ENCODE measurements around the gene GAB2. TPM values are rescaled to one million over a fixed set of nuclear protein-coding genes. Genes with fewer than 3 reads are reported as not detected.

GAB2 gene
- total and polyA plus RNA-seq, 2 of the 4 experiments (the other 2 are of a cell fraction), result 3.3 to 5.9 TPM

DNA sequence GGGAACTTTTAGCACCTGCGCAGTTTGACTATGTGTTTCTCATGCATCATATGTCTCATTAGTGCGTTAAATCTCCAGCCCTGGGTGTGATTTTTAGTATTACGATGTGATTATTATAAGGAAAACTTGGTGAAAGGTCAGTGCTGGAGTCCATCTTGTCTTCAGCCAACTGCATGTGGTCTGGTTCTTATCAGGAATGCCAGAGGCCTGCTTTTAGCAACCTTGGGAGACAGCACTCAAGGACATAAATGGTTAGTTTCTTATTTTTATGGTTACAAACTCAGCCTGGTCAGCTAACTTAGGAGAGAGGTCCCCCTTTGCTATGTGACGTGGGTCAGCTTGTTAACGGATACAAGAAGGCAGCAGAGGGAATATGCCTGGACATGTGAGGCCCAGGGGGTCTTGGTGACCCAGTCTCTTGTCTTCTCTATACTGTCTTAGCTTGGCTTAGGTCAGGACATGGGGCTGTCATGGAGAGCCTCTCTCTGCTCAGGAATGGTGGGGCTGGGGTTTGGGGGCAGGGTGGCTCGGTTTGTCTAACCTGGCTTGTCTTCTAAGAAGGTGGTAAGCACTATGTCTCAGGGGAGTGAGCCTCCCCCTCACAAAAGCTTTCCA, 250.7 kb downstream of the GAB2 start:
- peaks cover 26% of the 10 kb centered on the region for H3K9me1 ChIP-seq (ENCODE audit: insufficient read depth, low read length)
- H3K4me2 ChIP-seq (ENCODE audit: low read depth, low read length), result no peak overlapping the region
- H3K56ac ChIP-seq (ENCODE audit: extremely low read depth, insufficient read depth, low read length), result no peak overlapping the region
- H2AFZ ChIP-seq (replicated peaks; ENCODE audit: low read length, poor library complexity), result peak overlapping the region; percentile 72
- peaks cover 0 to 20% of the 10 kb centered on the region in 2 experiments; a peak in 2 of 4 replicates for H3K79me1 ChIP-seq (ENCODE audit: low read depth in 1 of 2, low read length in 2 of 2)
- H3K27ac ChIP-seq (ENCODE audit: insufficient read depth, low read length), result no peak overlapping the region
- in situ Hi-C loops (cut with MboI; ENCODE audit: low sequenced_read_pairs) (no loop called here), intact Hi-C loops (cut with micrococcal nuclease) (no loop called here), dilution Hi-C loops (cut with HindIII; ENCODE audit: low sequenced_read_pairs, unreplicated experiment) (no loop called here)
- no peaks in the 10 kb centered on the region for H3K9me3 ChIP-seq (ENCODE audit: control insufficient read depth, insufficient read depth, low read length)
- H2AK9ac ChIP-seq (replicated peaks; ENCODE audit: low read depth, low read length, poor library complexity), result peak overlapping the region; percentile 78
- ChIA-PET CTCF (no interaction called here), POLR2A (ENCODE audit: unreplicated experiment) (no interaction called here)
- peak overlapping the region; percentile 32; the same call in 1 of the 2 replicates for H4K5ac ChIP-seq (ENCODE audit: low read depth, low read length)
- no peak overlapping the region for H3K23ac ChIP-seq (ENCODE audit: low read depth, low read length)
- DNase-seq (no peak), ATAC-seq (ENCODE audit: low read depth) (no peak)
- H2BK20ac ChIP-seq (ENCODE audit: low read depth, low read length), result peak overlapping the region; percentile 81; the same call in 1 of the 2 replicates
- no peak for TF ChIP-seq BHLHE40 (IDR thresholded peaks at IDR 0.05; ENCODE audit: low read depth, low read length)
- TF ChIP-seq POLR2A (IDR thresholded peaks at IDR 0.05; ENCODE audit: low read depth, low read length), result no peak
- no peak for TF ChIP-seq CEBPB (IDR thresholded peaks at IDR 0.05; ENCODE audit: low read depth, low read length)
- TF ChIP-seq, protein P1, sequence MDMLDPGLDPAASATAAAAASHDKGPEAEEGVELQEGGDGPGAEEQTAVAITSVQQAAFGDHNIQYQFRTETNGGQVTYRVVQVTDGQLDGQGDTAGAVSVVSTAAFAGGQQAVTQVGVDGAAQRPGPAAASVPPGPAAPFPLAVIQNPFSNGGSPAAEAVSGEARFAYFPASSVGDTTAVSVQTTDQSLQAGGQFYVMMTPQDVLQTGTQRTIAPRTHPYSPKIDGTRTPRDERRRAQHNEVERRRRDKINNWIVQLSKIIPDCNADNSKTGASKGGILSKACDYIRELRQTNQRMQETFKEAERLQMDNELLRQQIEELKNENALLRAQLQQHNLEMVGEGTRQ (IDR thresholded peaks at IDR 0.05; ENCODE audit: low read depth, low read length), result no peak
- no peak for TF ChIP-seq MAFK (IDR thresholded peaks at IDR 0.05; ENCODE audit: low read depth, low read length)
- no peak for TF ChIP-seq CHD1 (IDR thresholded peaks at IDR 0.05; ENCODE audit: low read depth, low read length)
- TF ChIP-seq, protein P2, sequence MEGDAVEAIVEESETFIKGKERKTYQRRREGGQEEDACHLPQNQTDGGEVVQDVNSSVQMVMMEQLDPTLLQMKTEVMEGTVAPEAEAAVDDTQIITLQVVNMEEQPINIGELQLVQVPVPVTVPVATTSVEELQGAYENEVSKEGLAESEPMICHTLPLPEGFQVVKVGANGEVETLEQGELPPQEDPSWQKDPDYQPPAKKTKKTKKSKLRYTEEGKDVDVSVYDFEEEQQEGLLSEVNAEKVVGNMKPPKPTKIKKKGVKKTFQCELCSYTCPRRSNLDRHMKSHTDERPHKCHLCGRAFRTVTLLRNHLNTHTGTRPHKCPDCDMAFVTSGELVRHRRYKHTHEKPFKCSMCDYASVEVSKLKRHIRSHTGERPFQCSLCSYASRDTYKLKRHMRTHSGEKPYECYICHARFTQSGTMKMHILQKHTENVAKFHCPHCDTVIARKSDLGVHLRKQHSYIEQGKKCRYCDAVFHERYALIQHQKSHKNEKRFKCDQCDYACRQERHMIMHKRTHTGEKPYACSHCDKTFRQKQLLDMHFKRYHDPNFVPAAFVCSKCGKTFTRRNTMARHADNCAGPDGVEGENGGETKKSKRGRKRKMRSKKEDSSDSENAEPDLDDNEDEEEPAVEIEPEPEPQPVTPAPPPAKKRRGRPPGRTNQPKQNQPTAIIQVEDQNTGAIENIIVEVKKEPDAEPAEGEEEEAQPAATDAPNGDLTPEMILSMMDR (conservative IDR thresholded peaks at IDR 0.05; ENCODE audit: low read depth, low read length), result no peak
- TF ChIP-seq RFX5 (IDR thresholded peaks at IDR 0.05; ENCODE audit: low read depth, low read length), result no peak
- no peak for TF ChIP-seq MAZ (IDR thresholded peaks at IDR 0.05; ENCODE audit: borderline replicate concordance, low read depth, low read length)
- no peak for TF ChIP-seq SMC3 (IDR thresholded peaks at IDR 0.05; ENCODE audit: low read depth, low read length)
- no peak for TF ChIP-seq NFE2L2 (IDR thresholded peaks at IDR 0.05; ENCODE audit: low read depth, low read length)
- no peak for TF ChIP-seq RAD21 (IDR thresholded peaks at IDR 0.05; ENCODE audit: low read length)
- BruUV-seq (replicated peaks), result no TSS peak
- H2BK120ac ChIP-seq (ENCODE audit: low read depth, low read length), result peak overlapping the region; percentile 80
- peak overlapping the region; percentile 52; the same call in 1 of the 2 replicates for H3K14ac ChIP-seq (replicated peaks; ENCODE audit: low read depth, low read length)
- peaks cover 7% of the 10 kb centered on the region; the same call in 1 of the 2 replicates for H3K36me3 ChIP-seq (ENCODE audit: control insufficient read depth, insufficient read depth, low read length)
- H3K18ac ChIP-seq (ENCODE audit: low read depth, low read length), result peak overlapping the region; percentile 63; the same call in 1 of the 2 replicates
- no peaks in the 10 kb centered on the region for H4K20me1 ChIP-seq (ENCODE audit: insufficient read depth, low read length)
- peak overlapping the region; percentile 82 for H3K4ac ChIP-seq (ENCODE audit: low read depth, low read length)
- peak overlapping the region; percentile 48; the same call in 1 of the 3 replicates for H2BK15ac ChIP-seq (ENCODE audit: low read depth, low read length)
- no peaks in the 10 kb centered on the region for H3K27me3 ChIP-seq (ENCODE audit: control insufficient read depth, insufficient read depth, low read length)
- H3K4me3 ChIP-seq (ENCODE audit: insufficient read depth, low read depth, low read length), result no peak overlapping the region
- peak overlapping the region in 1 of 2 experiments; percentile 40; a peak in 2 of 4 replicates for H4K8ac ChIP-seq (ENCODE audit: low read depth in 2 of 2, low read length in 2 of 2)
- WGBS, 2 experiments (ENCODE audit: extremely low coverage in 2 of 2, insufficient read length in 1 of 2), result 90% methylated on average over 3 of the region's 6 CpGs; no CpG with 5 or more reads in 1 of the 2 experiments
- peak overlapping the region; percentile 70; the same call in 1 of the 2 replicates for H2AK5ac ChIP-seq (ENCODE audit: low read depth, low read length)
- H3K4me1 ChIP-seq (ENCODE audit: control insufficient read depth, insufficient read depth, low read length), result peaks cover 20% of the 10 kb centered on the region
- peak overlapping the region; percentile 74 for H4K91ac ChIP-seq (ENCODE audit: insufficient read depth, low read depth, low read length)
- no peak overlapping the region for H2BK5ac ChIP-seq (ENCODE audit: low read depth, low read length, poor library complexity, severe bottlenecking)
- no peak overlapping the region for H3K9ac ChIP-seq (ENCODE audit: low read depth, low read length)

Measured in IMR-90 (cell line).